Airway epithelial cell (primary cell): ENCODE results near the gene GPATCH2. TPM values are rescaled to one million over a fixed set of nuclear protein-coding genes. Genes with fewer than 3 reads are reported as not detected.

Experiments
- total RNA-seq: library from RNA; depleted of rRNA; stranded (reverse); fragments of >200 nt; gene quantifications from 2 replicates; pipeline ENCODE4 v1.2.3, GENCODE V29; 2015

The GPATCH2 gene
- total RNA-seq, result 5.8 and 11.2 TPM in 2 replicates

DNA sequence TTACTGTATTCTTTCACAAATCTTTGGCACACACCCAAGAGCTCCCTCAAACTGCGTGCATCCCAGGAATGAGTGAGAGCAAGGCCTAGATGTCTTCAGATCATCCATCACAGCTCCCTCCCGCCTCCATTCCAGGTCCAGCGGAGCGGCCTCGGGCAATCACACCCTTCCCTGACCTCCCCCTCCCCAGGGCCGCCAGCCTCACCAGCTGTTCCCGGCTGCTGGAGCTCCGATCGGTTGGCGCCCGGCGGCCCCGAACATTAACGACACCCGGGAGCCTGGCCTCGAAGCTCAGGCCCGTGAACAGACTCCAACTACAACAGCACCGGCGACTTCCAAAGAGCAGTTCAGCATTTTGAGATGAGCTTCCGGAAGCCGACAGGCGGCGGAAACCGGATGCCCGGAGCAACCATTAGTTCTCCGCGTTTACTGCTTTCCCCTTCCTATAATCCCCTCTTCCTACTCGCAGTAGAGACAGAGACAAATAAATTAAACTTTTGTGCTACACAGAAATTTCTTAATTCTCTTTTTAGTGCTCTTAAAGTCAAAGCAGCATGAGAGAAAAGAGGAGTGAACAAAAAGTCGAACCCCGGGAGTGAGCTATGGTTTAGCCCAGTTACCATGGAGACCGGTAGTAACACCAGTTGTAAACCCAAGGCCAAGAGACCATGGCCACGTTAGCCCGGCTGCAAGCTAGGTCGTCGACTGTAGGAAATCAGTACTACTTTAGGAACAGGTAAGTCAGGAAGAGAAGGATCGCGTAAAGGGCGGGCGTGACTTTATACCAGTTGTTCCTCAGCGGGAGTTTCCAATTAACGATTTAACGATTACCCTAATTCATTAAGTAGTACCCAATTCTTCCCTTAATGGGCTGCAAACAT is at the start of gene GPATCH2, which contains the start of gene SPATA17:
GPATCH2 (minus strand) TSS at position 380 of the 881 bp plus-strand sequence; CDS start at position 261, 119 bp downstream.
SPATA17 (plus strand) TSS at position 634 of the 881 bp plus-strand sequence; CDS start at position 669, 35 bp downstream.

Other genes starting within 250 kb of the GPATCH2 start
- gene SPATA17, start 254 bp upstream of the GPATCH2 start, total RNA-seq, result 1.5 and 2.1 TPM in 2 replicates